Endothelial cell of hepatic sinusoid (primary cell): ENCODE results near the gene RBCK1.
"Not testable (repeated sequence)": the region's sequence is repeated elsewhere in the genome, so short reads cannot be mapped to it uniquely, and the experiment has no call there.

Experiments used
- in situ Hi-C: cut with HindIII; loops from 2 replicates; pipeline ENCODE4 v1.10.0; 2017; ENCODE audit warnings: low sequenced_read_pairs

The RBCK1 gene

GRCh38 chr20:407953-408842 is at the start of gene RBCK1:
Gene RBCK1, plus strand, starts transcription at chr20:408299. Its CDS starts 459 bp downstream, at chr20:408758.
- in situ Hi-C loops = no loop called here

- in situ Hi-C loops = no loop called here
Observed at GRCh38 chr20:358891-359555, 49.1 kb upstream of the RBCK1 start.

GRCh38 chr20:361561-361960 is 46.5 kb upstream of the RBCK1 start:
- in situ Hi-C loops = loop anchor here (5.0 kb wide), 1 partner anchor 41 kb away; no protein-coding TSS in a partner anchor

- in situ Hi-C loops = loop anchor here (5.0 kb wide), 1 partner anchor 40 kb away; no protein-coding TSS in a partner anchor
Observed at GRCh38 chr20:362271-363254, 45.5 kb upstream of the RBCK1 start.

- in situ Hi-C loops = loop anchor here (5.0 kb wide), 1 partner anchor 39 kb away; no protein-coding TSS in a partner anchor
Observed at GRCh38 chr20:363319-364078, 44.6 kb upstream of the RBCK1 start.

- in situ Hi-C loops = loop anchor here (5.0 kb wide), 1 partner anchor 37 kb away; no protein-coding TSS in a partner anchor
Observed at GRCh38 chr20:364905-365794, 42.9 kb upstream of the RBCK1 start.

- in situ Hi-C loops = no loop called here
Observed at GRCh38 chr20:366041-366718, 41.9 kb upstream of the RBCK1 start.

- in situ Hi-C loops = no loop called here
Observed at GRCh38 chr20:366719-367485, 41.2 kb upstream of the RBCK1 start.

- in situ Hi-C loops = no loop called here
Observed at GRCh38 chr20:367486-367887, 40.6 kb upstream of the RBCK1 start.

- in situ Hi-C loops = no loop called here
Observed at GRCh38 chr20:368915-369314, 39.2 kb upstream of the RBCK1 start.

- in situ Hi-C loops = no loop called here
Observed at GRCh38 chr20:370151-370600, 37.9 kb upstream of the RBCK1 start.

- in situ Hi-C loops = no loop called here
Observed at GRCh38 chr20:370977-371754, 36.9 kb upstream of the RBCK1 start.

GRCh38 chr20:371755-372542 is 36.1 kb upstream of the RBCK1 start:
- in situ Hi-C loops = no loop called here

- in situ Hi-C loops = not testable (repeated sequence)
Observed at GRCh38 chr20:372543-373082, 35.5 kb upstream of the RBCK1 start.

- in situ Hi-C loops = no loop called here
Observed at GRCh38 chr20:373171-373890, 34.8 kb upstream of the RBCK1 start.
